Measurements from ENCODE around the gene PTPRO. TPM values are rescaled to one million over a fixed set of nuclear protein-coding genes. Genes with fewer than 3 reads are reported as not detected.
A peak's percentile ranks its signal among the peaks of the same experiment; 100 is the strongest.

The PTPRO gene
- total and polyA plus RNA-seq, 4 donors, result 2.6 to 11.7 (median 3.4) TPM

DNA sequence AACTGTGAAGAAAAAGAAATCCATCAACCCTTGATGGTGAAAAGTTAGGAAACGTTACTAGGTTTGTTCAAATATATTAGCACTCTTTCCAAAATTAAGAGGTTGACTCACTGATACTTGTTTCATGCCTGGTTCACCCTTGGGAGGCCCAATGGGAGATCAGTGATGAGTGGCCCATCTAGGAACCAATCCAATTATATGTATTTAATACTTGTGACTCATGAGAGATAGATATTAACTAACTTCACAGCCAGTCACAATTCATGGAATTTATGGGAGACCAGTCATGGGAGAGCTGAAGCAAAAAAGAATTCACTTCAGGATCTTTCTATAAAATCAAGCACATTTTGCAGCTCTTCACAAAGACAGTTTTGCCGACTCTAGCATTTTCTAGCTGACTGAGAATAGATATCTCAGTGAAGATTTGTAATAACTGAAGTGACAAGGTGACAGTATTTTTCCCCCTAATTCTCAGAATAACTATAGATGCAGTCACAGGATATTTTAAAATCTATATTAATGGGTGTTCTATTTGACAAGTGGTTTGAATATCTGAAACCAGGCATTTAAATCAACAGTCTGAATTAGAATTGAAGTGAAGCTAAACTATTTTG is 236.7 kb downstream of the PTPRO start:
- ATAC-seq (ENCODE audit: insufficient read depth, low FRiP score), result no peak
- Histone ChIP-seq H3K36me3 (ENCODE audit: control insufficient read depth in 4 of 4, insufficient read depth in 4 of 4, low read length in 4 of 4) (no peaks in the 10 kb centered on the region), H3K27ac (ENCODE audit: low read depth in 1 of 2, low read length in 1 of 2) (no peak overlapping the region), H3K4me1 (ENCODE audit: control insufficient read depth in 5 of 5, insufficient read depth in 5 of 5, low read length in 5 of 5) (peaks cover 0 to 20% (median 0%) of the 10 kb centered on the region in 5 donors), H3K9ac (ENCODE audit: insufficient read depth in 1 of 2, low read length in 2 of 2) (no peak overlapping the region), H3K9me3 (ENCODE audit: control insufficient read depth in 4 of 4, insufficient read depth in 3 of 4, low read length in 3 of 4) (no peaks in the 10 kb centered on the region), H3K4me3 (no peak overlapping the region), H3K27me3 (ENCODE audit: control insufficient read depth in 3 of 3, insufficient read depth in 3 of 3, low read length in 2 of 3) (no peaks in the 10 kb centered on the region)
- no peak for DNase-seq
- TF ChIP-seq, protein P1, sequence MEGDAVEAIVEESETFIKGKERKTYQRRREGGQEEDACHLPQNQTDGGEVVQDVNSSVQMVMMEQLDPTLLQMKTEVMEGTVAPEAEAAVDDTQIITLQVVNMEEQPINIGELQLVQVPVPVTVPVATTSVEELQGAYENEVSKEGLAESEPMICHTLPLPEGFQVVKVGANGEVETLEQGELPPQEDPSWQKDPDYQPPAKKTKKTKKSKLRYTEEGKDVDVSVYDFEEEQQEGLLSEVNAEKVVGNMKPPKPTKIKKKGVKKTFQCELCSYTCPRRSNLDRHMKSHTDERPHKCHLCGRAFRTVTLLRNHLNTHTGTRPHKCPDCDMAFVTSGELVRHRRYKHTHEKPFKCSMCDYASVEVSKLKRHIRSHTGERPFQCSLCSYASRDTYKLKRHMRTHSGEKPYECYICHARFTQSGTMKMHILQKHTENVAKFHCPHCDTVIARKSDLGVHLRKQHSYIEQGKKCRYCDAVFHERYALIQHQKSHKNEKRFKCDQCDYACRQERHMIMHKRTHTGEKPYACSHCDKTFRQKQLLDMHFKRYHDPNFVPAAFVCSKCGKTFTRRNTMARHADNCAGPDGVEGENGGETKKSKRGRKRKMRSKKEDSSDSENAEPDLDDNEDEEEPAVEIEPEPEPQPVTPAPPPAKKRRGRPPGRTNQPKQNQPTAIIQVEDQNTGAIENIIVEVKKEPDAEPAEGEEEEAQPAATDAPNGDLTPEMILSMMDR (IDR thresholded peaks at IDR 0.05; ENCODE audit: control extremely low read depth, extremely low read depth), result no peak
- 73 to 83% methylated on average over 2 of the region's 2 CpGs for WGBS, 2 donors

DNA sequence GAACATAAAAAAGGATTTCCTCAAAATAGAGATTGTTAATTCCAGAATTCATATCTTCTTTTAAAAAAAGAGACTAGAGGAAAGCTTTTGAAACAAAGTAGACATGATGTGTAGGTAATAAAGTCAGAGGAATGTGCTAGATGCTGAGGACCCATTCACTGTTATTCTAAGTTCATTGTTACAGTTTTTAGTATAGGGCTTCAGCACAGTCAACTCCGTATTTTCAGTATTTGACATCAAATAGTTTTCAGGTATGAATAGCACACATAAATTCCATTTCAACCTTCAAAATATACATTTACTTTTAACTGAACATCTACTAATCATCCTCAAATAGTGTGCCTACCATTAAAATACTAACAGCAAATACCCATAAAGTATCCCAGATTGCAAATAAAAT is 239.1 kb downstream of the PTPRO start:
- no peak overlapping the region for H3K4me3 ChIP-seq
- H3K9ac ChIP-seq (ENCODE audit: insufficient read depth in 1 of 2, low read length in 2 of 2), result no peak overlapping the region
- 88 to 96% methylated on average over 1 of the region's 1 CpG for WGBS, 2 donors
- TF ChIP-seq, protein P1 (IDR thresholded peaks at IDR 0.05; ENCODE audit: control extremely low read depth, extremely low read depth), result no peak
- DNase-seq (no peak), ATAC-seq (ENCODE audit: insufficient read depth, low FRiP score) (no peak)
- H3K4me1 ChIP-seq (ENCODE audit: control insufficient read depth in 5 of 5, insufficient read depth in 5 of 5, low read length in 5 of 5), result peaks cover 0 to 23% (median 0%) of the 10 kb centered on the region in 5 donors
- H3K27me3 ChIP-seq (ENCODE audit: control insufficient read depth in 3 of 3, insufficient read depth in 3 of 3, low read length in 2 of 3), result no peaks in the 10 kb centered on the region
- H3K36me3 ChIP-seq (ENCODE audit: control insufficient read depth in 4 of 4, insufficient read depth in 4 of 4, low read length in 4 of 4), result no peaks in the 10 kb centered on the region
- no peaks in the 10 kb centered on the region for H3K9me3 ChIP-seq (ENCODE audit: control insufficient read depth in 4 of 4, insufficient read depth in 3 of 4, low read length in 3 of 4)
- no peak overlapping the region for H3K27ac ChIP-seq (ENCODE audit: low read depth in 1 of 2, low read length in 1 of 2)

DNA sequence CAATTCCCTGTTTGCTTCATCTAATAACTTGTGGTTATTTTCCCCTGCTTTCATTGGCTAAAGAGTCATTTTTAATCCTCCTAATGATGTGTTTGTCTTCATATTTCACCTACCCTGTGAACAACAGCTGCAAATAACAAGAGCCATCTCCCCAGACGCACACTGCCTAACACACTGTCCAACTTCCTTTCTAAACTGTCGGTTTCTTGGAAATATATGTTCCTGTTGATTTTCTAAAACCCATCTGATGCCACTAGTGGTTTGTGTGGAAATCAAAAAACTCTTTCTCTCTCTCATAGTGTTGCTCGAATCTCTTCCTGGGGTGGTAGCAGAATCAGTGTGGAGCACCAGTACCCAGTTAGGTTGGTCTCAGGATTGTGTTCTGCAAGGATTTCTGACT is 240.0 kb downstream of the PTPRO start:
- peak overlapping the region in 1 of 2 donors; percentile 17 for H3K9ac ChIP-seq (ENCODE audit: insufficient read depth in 1 of 2, low read length in 2 of 2)
- H3K36me3 ChIP-seq (ENCODE audit: control insufficient read depth in 4 of 4, insufficient read depth in 4 of 4, low read length in 4 of 4), result no peaks in the 10 kb centered on the region
- ATAC-seq (ENCODE audit: insufficient read depth, low FRiP score) (no peak), DNase-seq (peak in 2 of 3 donors; percentile 45 to 66)
- TF ChIP-seq, protein P1 (IDR thresholded peaks at IDR 0.05; ENCODE audit: control extremely low read depth, extremely low read depth), result no peak
- peaks cover 0 to 23% (median 0%) of the 10 kb centered on the region in 5 donors for H3K4me1 ChIP-seq (ENCODE audit: control insufficient read depth in 5 of 5, insufficient read depth in 5 of 5, low read length in 5 of 5)
- no peak overlapping the region for H3K27ac ChIP-seq (ENCODE audit: low read depth in 1 of 2, low read length in 1 of 2)
- 18 to 54% methylated on average over 3 of the region's 3 CpGs for WGBS, 2 donors
- H3K27me3 ChIP-seq (ENCODE audit: control insufficient read depth in 3 of 3, insufficient read depth in 3 of 3, low read length in 2 of 3), result no peaks in the 10 kb centered on the region
- H3K9me3 ChIP-seq (ENCODE audit: control insufficient read depth in 4 of 4, insufficient read depth in 3 of 4, low read length in 3 of 4), result no peaks in the 10 kb centered on the region
- no peak overlapping the region for H3K4me3 ChIP-seq

DNA sequence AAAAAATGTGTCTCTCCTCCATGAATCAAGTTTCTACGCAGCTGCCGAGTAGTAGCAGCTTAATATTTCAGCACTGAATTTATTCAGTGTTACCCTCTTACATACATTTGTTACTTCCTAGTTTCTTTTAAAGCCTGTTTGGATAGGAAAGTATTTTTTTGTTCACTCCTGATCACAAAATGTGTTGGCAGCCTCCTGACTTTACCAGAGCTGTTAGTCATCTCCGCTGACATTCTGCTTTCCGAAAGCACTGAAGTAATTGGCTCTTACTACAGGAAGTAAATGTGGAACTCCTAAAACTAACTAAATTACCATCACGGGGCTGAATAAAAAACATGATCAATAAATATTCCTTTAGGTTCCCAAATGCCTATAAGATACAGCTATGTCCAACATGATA is 241.4 kb downstream of the PTPRO start:
- ATAC-seq (ENCODE audit: insufficient read depth, low FRiP score), result peak; percentile 51
- DNase-seq, result peak in 2 of 3 donors; percentile 22 to 47
- TF ChIP-seq, protein P1 (IDR thresholded peaks at IDR 0.05; ENCODE audit: control extremely low read depth, extremely low read depth), result no peak
- Histone ChIP-seq H3K27me3 (ENCODE audit: control insufficient read depth in 3 of 3, insufficient read depth in 3 of 3, low read length in 2 of 3) (no peaks in the 10 kb centered on the region), H3K9me3 (ENCODE audit: control insufficient read depth in 4 of 4, insufficient read depth in 3 of 4, low read length in 3 of 4) (no peaks in the 10 kb centered on the region), H3K4me1 (ENCODE audit: control insufficient read depth in 5 of 5, insufficient read depth in 5 of 5, low read length in 5 of 5) (peaks cover 0 to 23% (median 0%) of the 10 kb centered on the region in 5 donors), H3K9ac (ENCODE audit: insufficient read depth in 1 of 2, low read length in 2 of 2) (no peak overlapping the region), H3K27ac (ENCODE audit: low read depth in 1 of 2, low read length in 1 of 2) (no peak overlapping the region), H3K4me3 (no peak overlapping the region), H3K36me3 (ENCODE audit: control insufficient read depth in 4 of 4, insufficient read depth in 4 of 4, low read length in 4 of 4) (no peaks in the 10 kb centered on the region)
- WGBS, 2 donors, result 22 to 35% methylated on average over 5 of the region's 5 CpGs
